ENCODE data around the gene TRMT5.

- no peak for TF ChIP-seq POLR2A (IDR thresholded peaks at IDR 0.05)
- no peak for TF ChIP-seq CTCF (IDR thresholded peaks at IDR 0.05 in 8 of 11, conservative IDR thresholded peaks at IDR 0.05 in 3 of 11)
These were observed 7.8 kb downstream of the TRMT5 start for GRCh38 chr14:60973070-60973469.
